Measurements from ENCODE around the gene PDLIM7. TPM values are rescaled to one million over a fixed set of nuclear protein-coding genes. Genes with fewer than 3 reads are reported as not detected.

The PDLIM7 gene
- total and polyA plus RNA-seq, 2 of the 4 experiments (the other 2 are of a cell fraction): 70.4 to 534 TPM

- intact Hi-C loops (cut with micrococcal nuclease): loop anchor here (2.0 kb wide), 1 partner anchor 23 kb away; the partner anchor contains the start of gene PDLIM7
- peak within 1 kb of the TSS; percentile 93 for H2BK5ac ChIP-seq (ENCODE audit: low read depth, low read length, poor library complexity, severe bottlenecking)
- peak within 1 kb of the TSS; percentile 75 for H3K4me2 ChIP-seq (ENCODE audit: low read depth, low read length)
- H4K91ac ChIP-seq (ENCODE audit: insufficient read depth, low read depth, low read length): peak within 1 kb of the TSS; percentile 80
- H3K79me1 ChIP-seq (ENCODE audit: low read depth in 1 of 2, low read length in 2 of 2): peaks cover 13 to 42% of the 10 kb centered on the region in 2 experiments; a peak in 3 of 4 replicates
- H3K4ac ChIP-seq (ENCODE audit: low read depth, low read length): peak within 1 kb of the TSS; percentile 91
- H3K27me3 ChIP-seq (ENCODE audit: control insufficient read depth, insufficient read depth, low read length): no peaks in the 10 kb centered on the region
- peak within 1 kb of the TSS; percentile 97 for H3K4me3 ChIP-seq (ENCODE audit: insufficient read depth, low read depth, low read length)
- H3K4me1 ChIP-seq (ENCODE audit: control insufficient read depth, insufficient read depth, low read length): peaks cover 45% of the 10 kb centered on the region
- peak within 1 kb of the TSS; percentile 69; the same call in 1 of the 2 replicates for H3K23ac ChIP-seq (ENCODE audit: low read depth, low read length)
- peak within 1 kb of the TSS; percentile 9; the same call in 1 of the 2 replicates for H2BK20ac ChIP-seq (ENCODE audit: low read depth, low read length)
- TF ChIP-seq MAZ (IDR thresholded peaks at IDR 0.05; ENCODE audit: borderline replicate concordance, low read depth, low read length) (peak; percentile 75; the same call in 1 of the 2 replicates), ELK1 (IDR thresholded peaks at IDR 0.05; ENCODE audit: borderline replicate concordance, low read depth, low read length) (no peak), POLR2A (IDR thresholded peaks at IDR 0.05; ENCODE audit: low read depth, low read length) (0 out of 2 replicates have a peak, but pooled peaks have one; percentile 10)
- H3K18ac ChIP-seq (ENCODE audit: low read depth, low read length): peak within 1 kb of the TSS; percentile 80; the same call in 1 of the 2 replicates
- dilution Hi-C loops (cut with HindIII; ENCODE audit: low sequenced_read_pairs, unreplicated experiment): no loop called here
- CTCF ChIA-PET: no interaction called here
- ATAC-seq (ENCODE audit: low read depth) (peak; percentile 63), DNase-seq (no peak)
- H2BK120ac ChIP-seq (ENCODE audit: low read depth, low read length): peak within 1 kb of the TSS; percentile 5; the same call in 1 of the 2 replicates
- H4K8ac ChIP-seq (ENCODE audit: low read depth in 2 of 2, low read length in 2 of 2): peak within 1 kb of the TSS; percentile 35 to 64; a peak in 3 of 4 replicates
- peaks cover 40% of the 10 kb centered on the region for H3K9me1 ChIP-seq (ENCODE audit: insufficient read depth, low read length)
- H3K56ac ChIP-seq (ENCODE audit: extremely low read depth, insufficient read depth, low read length): peak within 1 kb of the TSS; percentile 32; the same call in 1 of the 2 replicates
- H4K5ac ChIP-seq (ENCODE audit: low read depth, low read length): peak within 1 kb of the TSS; percentile 77
- H2AK9ac ChIP-seq (replicated peaks; ENCODE audit: low read depth, low read length, poor library complexity): peak within 1 kb of the TSS; percentile 99
- no peaks in the 10 kb centered on the region for H3K9me3 ChIP-seq (ENCODE audit: control insufficient read depth, insufficient read depth, low read length)
- no CpG with 5 or more reads among the region's 69 CpGs for WGBS, 2 experiments (ENCODE audit: extremely low coverage in 2 of 2, insufficient read length in 1 of 2)
- no TSS peak for BruUV-seq (replicated peaks)
- H4K20me1 ChIP-seq (ENCODE audit: insufficient read depth, low read length): peaks cover 53% of the 10 kb centered on the region
- H2AFZ ChIP-seq (replicated peaks; ENCODE audit: low read length, poor library complexity): peak within 1 kb of the TSS; percentile 85
- peak within 1 kb of the TSS; percentile 25; the same call in 1 of the 3 replicates for H2BK15ac ChIP-seq (ENCODE audit: low read depth, low read length)
- peak within 1 kb of the TSS; percentile 91 for H2AK5ac ChIP-seq (ENCODE audit: low read depth, low read length)
- in situ Hi-C loops (cut with MboI; ENCODE audit: low sequenced_read_pairs): no loop called here
- H3K9ac ChIP-seq (ENCODE audit: low read depth, low read length): peak within 1 kb of the TSS; percentile 94
- H3K27ac ChIP-seq (ENCODE audit: insufficient read depth, low read length): peak within 1 kb of the TSS; percentile 93
- POLR2A ChIA-PET (ENCODE audit: unreplicated experiment): interaction anchor here (1.9 kb wide), 1 partner anchor 22 kb away, joined by 11 read pairs; no protein-coding TSS in a partner anchor
- peak within 1 kb of the TSS; percentile 79 for H3K14ac ChIP-seq (replicated peaks; ENCODE audit: low read depth, low read length)
- H3K36me3 ChIP-seq (ENCODE audit: control insufficient read depth, insufficient read depth, low read length): peaks cover 16% of the 10 kb centered on the region
These were observed 23.9 kb downstream of the PDLIM7 start, which contains the start of gene DBN1 for GRCh38 chr5:177473443-177474001. TSS of gene DBN1 (minus strand) at chr5:177473634. CDS start at chr5:177473521, 113 bp downstream.

Measured in IMR-90 (cell line).